Suppressor macrophage treated with lipopolysaccharide for 1 hour (primary cell): ENCODE data around the gene INPP5D.

Experiments used
- DNase-seq, 3 donors: peaks; one replicate each; pipeline ENCODE4 v3.0.0-alpha.2; 2020 to 2022

Gene INPP5D

GRCh38 chr2:233213975-233214374 is 153.8 kb downstream of the INPP5D start:
- DNase-seq: no peak

- DNase-seq: peak; percentile 29 to 32 (median 30)
These were observed 157.8 kb downstream of the INPP5D start for GRCh38 chr2:233217892-233218377.

DNA sequence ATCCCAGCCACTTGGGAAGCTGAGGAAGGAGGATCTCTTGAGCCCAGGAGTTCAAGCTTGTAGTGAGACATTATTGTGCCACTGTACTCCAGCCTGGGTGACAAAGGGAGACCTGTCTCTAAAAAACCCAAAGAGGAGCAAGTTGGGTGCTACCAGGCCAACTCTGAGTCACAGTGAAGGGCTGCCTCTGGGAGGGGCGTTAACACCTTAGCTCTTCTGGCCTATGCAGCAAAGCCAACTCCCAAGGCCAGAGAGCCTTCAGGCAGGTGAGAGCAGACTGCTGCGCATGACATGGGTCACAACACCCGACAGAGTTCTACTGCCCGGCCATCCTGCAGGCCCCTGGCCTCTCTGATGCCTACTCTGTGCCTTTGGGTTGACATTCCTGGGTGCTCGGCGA is 158.7 kb downstream of the INPP5D start:
- DNase-seq: no peak

- DNase-seq: no peak
These were observed 159.7 kb downstream of the INPP5D start for GRCh38 chr2:233219848-233220247.

DNA sequence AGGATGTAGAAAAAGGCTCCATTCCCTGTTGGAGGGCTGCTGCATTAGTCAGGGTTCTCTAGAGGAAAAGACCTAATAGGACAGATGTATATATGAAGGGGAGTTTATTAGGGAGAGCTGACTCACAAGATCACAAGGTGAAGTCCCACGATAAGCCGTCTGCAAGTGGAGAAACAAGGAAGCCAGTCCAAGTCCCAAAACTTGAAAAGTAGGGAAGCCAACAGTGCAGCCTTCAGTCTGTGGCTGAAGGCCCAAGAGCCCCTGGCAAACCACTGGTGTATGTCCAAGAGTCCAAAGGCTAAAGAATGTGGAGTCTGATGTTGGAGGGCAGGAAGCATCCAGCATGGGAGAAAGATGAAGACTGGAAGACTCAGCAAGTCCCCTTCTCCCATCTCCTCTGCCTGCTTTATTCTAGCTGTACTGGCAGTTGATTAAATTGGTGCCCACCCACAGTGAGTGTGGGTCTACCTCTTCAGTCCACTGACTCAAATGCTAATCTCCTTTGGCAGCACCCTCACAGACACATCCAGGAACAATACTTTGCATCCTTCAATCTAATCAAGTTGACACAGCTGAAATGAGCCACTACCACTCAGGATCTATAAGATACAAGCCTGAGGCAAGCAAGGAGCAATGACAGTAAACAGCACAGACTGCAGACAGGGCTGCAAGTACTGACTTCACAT is 161.4 kb downstream of the INPP5D start:
- DNase-seq: peak; percentile 46 to 63 (median 60)

GRCh38 chr2:233223059-233223894 is 163.1 kb downstream of the INPP5D start:
- peak; percentile 57 to 78 (median 73) for DNase-seq

GRCh38 chr2:233225230-233226068 is 165.3 kb downstream of the INPP5D start:
- no peak for DNase-seq

- DNase-seq: no peak
These were observed 166.4 kb downstream of the INPP5D start for GRCh38 chr2:233226511-233227031.

- no peak for DNase-seq
These were observed 167.3 kb downstream of the INPP5D start for GRCh38 chr2:233227346-233227978.

DNA sequence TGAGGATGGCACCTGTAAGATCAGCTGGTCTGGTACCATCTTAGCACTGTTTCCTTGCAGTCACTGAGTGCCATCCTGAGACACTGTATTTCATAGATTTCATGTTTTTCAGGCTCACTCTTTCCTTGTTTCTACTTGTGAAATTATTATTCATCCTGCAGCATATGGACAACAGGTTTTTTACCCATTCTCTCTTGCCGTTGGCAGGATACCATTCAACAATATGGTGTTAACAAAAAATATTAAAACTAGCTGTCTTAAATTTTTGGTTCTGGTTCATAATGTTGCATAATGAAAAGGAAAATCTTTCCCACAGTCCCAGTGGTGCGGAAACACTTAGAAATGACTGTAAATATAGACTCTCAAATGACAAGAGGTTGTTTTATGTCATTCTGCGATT is 168.2 kb downstream of the INPP5D start:
- no peak for DNase-seq

GRCh38 chr2:233233618-233234230 is 173.6 kb downstream of the INPP5D start:
- peak; percentile 61 to 83 (median 81) for DNase-seq

DNA sequence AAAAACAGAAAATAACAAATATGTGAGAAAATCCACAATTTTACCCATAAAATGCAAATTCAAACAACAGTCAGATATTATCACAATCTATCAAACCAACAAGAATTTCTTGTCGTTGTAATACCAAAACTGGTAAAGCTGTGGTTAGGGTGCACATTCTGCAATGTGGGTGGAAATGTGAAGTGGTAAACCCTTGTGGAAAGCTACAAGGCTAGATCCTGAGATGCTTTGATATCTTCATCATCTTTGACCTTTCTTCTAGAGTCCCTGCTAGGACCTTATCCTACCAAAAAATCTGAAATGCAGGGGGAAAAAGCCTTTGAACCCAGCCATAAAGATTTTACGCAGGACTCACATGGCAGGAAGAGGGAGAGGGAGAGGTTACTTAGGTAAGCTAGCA is 174.1 kb downstream of the INPP5D start:
- DNase-seq: no peak

DNA sequence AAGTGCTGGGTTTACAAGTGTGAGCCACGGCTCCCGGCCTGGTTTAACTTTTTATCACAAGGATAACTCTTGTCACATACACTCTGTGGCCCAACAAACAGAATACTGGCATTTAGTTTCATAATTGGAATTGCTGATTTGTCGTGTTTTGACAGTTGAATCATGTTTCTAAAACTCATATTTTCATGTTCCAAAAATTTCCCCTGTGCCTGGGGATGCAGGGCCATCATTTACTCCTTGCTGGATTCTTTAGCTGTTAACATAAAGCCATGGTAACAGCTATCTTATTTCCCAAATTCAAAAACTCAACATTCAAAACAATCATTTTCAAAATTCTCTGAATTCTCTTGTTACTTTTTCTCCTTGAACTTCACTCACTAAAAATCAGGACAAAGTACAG is 174.9 kb downstream of the INPP5D start:
- DNase-seq: no peak

- no peak for DNase-seq
These were observed 175.8 kb downstream of the INPP5D start for GRCh38 chr2:233235977-233236376.

GRCh38 chr2:233236820-233237589 is 176.9 kb downstream of the INPP5D start:
- no peak for DNase-seq

- no peak for DNase-seq
These were observed 180.8 kb downstream of the INPP5D start for GRCh38 chr2:233240897-233241296.

DNA sequence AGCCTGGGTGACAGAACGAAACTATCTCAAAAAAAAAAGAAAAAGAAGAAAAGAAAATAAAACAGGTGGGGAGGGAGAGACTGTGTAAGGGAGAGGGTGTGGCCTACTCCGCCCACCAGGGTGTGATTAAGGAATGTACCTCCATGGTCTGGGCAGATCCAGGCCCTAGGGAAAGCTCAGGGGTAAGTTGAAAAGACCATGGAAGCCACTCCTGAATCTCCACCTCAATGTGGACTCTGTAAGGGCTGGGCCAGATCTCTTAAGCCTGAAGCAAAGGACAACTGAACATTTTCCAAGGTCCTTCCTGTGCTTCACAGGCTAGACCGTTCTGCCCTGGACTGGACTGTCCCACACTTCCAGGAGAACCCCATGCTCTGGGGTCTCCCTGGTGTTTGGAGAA is 181.7 kb downstream of the INPP5D start:
- no peak for DNase-seq

DNA sequence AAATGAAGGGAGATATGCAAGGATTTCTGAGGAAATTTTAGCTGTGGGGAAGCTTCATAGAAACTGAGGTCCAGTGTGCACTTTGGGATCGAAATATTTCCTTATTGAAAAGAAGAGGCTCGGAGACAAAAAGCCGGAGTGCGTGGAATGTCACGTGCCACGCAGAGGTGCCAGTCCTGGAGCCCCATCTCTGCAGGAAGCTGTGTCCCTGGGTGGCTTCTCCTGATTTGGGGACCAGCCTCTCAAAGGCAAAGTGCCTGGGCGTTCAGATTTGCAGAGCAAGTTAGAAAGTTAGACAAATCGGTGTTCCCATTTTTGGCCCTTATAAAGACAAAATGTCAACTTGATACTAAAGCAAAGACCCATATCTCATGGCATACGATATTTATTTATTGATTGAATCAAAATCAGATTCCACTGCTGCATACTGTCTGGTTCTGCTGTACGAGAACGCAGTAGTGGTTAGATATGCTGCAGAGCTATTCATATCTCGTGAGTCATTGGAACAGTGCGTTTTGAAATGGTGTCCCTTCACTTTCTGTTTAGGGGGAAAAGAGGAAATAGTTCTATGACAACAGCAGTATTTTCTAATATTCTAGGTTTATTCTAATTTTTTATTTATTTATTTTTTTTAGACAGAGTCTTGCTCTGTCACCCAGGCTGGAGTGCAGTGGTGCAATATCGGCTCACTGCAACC is 182.2 kb downstream of the INPP5D start:
- DNase-seq: peak; percentile 82 to 95 (median 95)

GRCh38 chr2:233243348-233243747 is 183.2 kb downstream of the INPP5D start:
- DNase-seq: no peak

GRCh38 chr2:233244818-233245217 is 184.7 kb downstream of the INPP5D start:
- DNase-seq: peak; percentile 49 to 75 (median 62)
